HuH-7.5 (cell line): Measurements from ENCODE around the gene EN2.
"Not testable (repeated sequence)": the region's sequence is repeated elsewhere in the genome, so short reads cannot be mapped to it uniquely, and the experiment has no call there.

ENCODE experiments used
- DNase-seq: peaks from one replicate; pipeline ENCODE4 v3.0.0; 2011; ENCODE audit warnings: low spot score

The EN2 gene

GRCh38 chr7:155425887-155426286 lies 32.0 kb upstream of the EN2 start:
- DNase-seq, result no peak

GRCh38 chr7:155426543-155427410 lies 31.2 kb upstream of the EN2 start:
- DNase-seq, result no peak

GRCh38 chr7:155427411-155428038 lies 30.4 kb upstream of the EN2 start:
- DNase-seq, result no peak

- no peak for DNase-seq
Observed at GRCh38 chr7:155428171-155428834, 29.6 kb upstream of the EN2 start.

GRCh38 chr7:155429651-155430050 lies 28.3 kb upstream of the EN2 start:
- no peak for DNase-seq

- DNase-seq, result no peak
Observed at GRCh38 chr7:155430606-155431005, 27.3 kb upstream of the EN2 start.

- no peak for DNase-seq
Observed at GRCh38 chr7:155431231-155431630, 26.7 kb upstream of the EN2 start.

- DNase-seq, result no peak
Observed at GRCh38 chr7:155431711-155432110, 26.2 kb upstream of the EN2 start.

GRCh38 chr7:155435110-155435509 lies 22.8 kb upstream of the EN2 start:
- no peak for DNase-seq

- no peak for DNase-seq
Observed at GRCh38 chr7:155437836-155438235, 20.1 kb upstream of the EN2 start.

GRCh38 chr7:155438777-155439176 lies 19.2 kb upstream of the EN2 start:
- DNase-seq, result no peak

- DNase-seq, result no peak
Observed at GRCh38 chr7:155439311-155440017, 18.5 kb upstream of the EN2 start.

- no peak for DNase-seq
Observed at GRCh38 chr7:155440018-155440410, 17.9 kb upstream of the EN2 start.

GRCh38 chr7:155441856-155442255 lies 16.1 kb upstream of the EN2 start:
- DNase-seq, result no peak

GRCh38 chr7:155444746-155445145 lies 13.2 kb upstream of the EN2 start:
- no peak for DNase-seq

- not testable (repeated sequence) for DNase-seq
Observed at GRCh38 chr7:155445606-155446005, 12.3 kb upstream of the EN2 start.

- no peak for DNase-seq
Observed at GRCh38 chr7:155447603-155448002, 10.3 kb upstream of the EN2 start.

- DNase-seq, result no peak
Observed at GRCh38 chr7:155448632-155449007, 9.3 kb upstream of the EN2 start.

- no peak for DNase-seq
Observed at GRCh38 chr7:155449008-155449868, 8.7 kb upstream of the EN2 start.

GRCh38 chr7:155449869-155450557 lies 7.9 kb upstream of the EN2 start:
- no peak for DNase-seq

- no peak for DNase-seq
Observed at GRCh38 chr7:155450558-155450969, 7.4 kb upstream of the EN2 start.
